Ovary (tissue), 9 donors: ENCODE results near the gene NOL3. TPM values are rescaled to one million over a fixed set of nuclear protein-coding genes. Genes with fewer than 3 reads are reported as not detected.

Source experiments
- DNase-seq, 5 donors: peaks; one replicate each; pipeline ENCODE4 v3.0.0-alpha.2; 2019 to 2020
- H3K27ac ChIP-seq, 2 donors: fragments of 200-600 bp; one replicate each; pipeline versions ENCODE4 v1.5.1 to v1.8.0; 2019 to 2022
- H3K27me3 ChIP-seq: fragments of 200-600 bp; one replicate; pipeline ENCODE4 v1.8.0; 2022
- H3K36me3 ChIP-seq: fragments of 200-600 bp; sonication (generic); one replicate; pipeline ENCODE4 v1.5.1; 2019
- H3K4me1 ChIP-seq: one replicate; pipeline ENCODE4 v1.8.1; 2013; ENCODE audit warnings: mild to moderate bottlenecking, moderate library complexity; ENCODE audit not compliant: insufficient read depth
- H3K4me3 ChIP-seq: fragments of 200-600 bp; sonication (generic); one replicate; pipeline ENCODE4 v1.5.1; 2017
- H3K9me3 ChIP-seq, 2 donors: fragments of 200-600 bp in 1 of 2; sonication (generic) in 1 of 2; one replicate each; pipeline versions ENCODE4 v1.5.1 to v1.8.1; 2013 to 2019; ENCODE audit warnings: mild to moderate bottlenecking in 1 of 2, moderate library complexity in 1 of 2
- CTCF ChIP-seq, 3 donors: fragments of 450-650 bp in 2 of 3; fragments of 200-600 bp in 1 of 3; IDR thresholded peaks; one replicate each; pipeline versions ENCODE4 v1.5.1 to v1.8.0; 2016 to 2022; ENCODE audit warnings: antibody characterized with exemption in 3 of 3, mild to moderate bottlenecking in 1 of 3
- EP300 ChIP-seq: sonication (generic); formaldehyde crosslinking; IDR thresholded peaks from one replicate; pipeline ENCODE4 v1.6.1; 2017; ENCODE audit warnings: antibody characterized with exemption
- POLR2A ChIP-seq: fragments of 450-650 bp; IDR thresholded peaks from one replicate; pipeline ENCODE4 v1.6.1; 2017; ENCODE audit warnings: antibody characterized with exemption, mild to moderate bottlenecking, moderate library complexity
- WGBS, 3 donors: extraction: QIAGEN DNeasy Blood & Tissue Kit in 1 of 3; methylation state at CpG; one replicate each; pipeline versions ENCODE4 v1.1.5 to v1.1.7; 2013 to 2017; 5-methylcytosine and 5-hydroxymethylcytosine counted together
- intact Hi-C, 4 donors: fragments of 100-400 bp; cut with DNase I; formaldehyde crosslinking; loops; one replicate each; pipeline versions ENCODE4 v1.11.0 to v1.15.1; 2022 to 2023
- polyA plus RNA-seq, 2 donors: library from polyadenylated mRNA; stranded (reverse); fragments of 200-250 nt in 1 of 2; fragments of 350-450 nt in 1 of 2; fragmentation: Illumina TruSeq in 1 of 2; extraction: RNeasy Lipid Tissue Mini Kit (QIAGEN cat#74804) in 1 of 2; gene quantifications; one replicate each; pipeline ENCODE4 v1.2.3, GENCODE V29; 2013 to 2014
- total RNA-seq, 7 donors: library from RNA; depleted of rRNA in 2 of 7; stranded (reverse); fragments of >200 nt in 2 of 7; fragmentation: NEBNext Ultra II Directional in 3 of 7; extraction: Animal tissue kit (Norgen Biotek cat#: 25700) in 3 of 7; gene quantifications; one replicate each; pipeline versions ENCODE4 v1.1.0 to v1.2.4, GENCODE V29; 2016 to 2023
- donor health status: DM: no; HTN: no; CAD: no; lungs with moderate emphysema.
- donor health status: DM: no; HTN: no; CAD: no.
- donor health status: Bipolar disorder and iron deficiency.
- donor health status: DM: yes; HTN: yes; CAD: no.
- donor health status: DM: no; HTN: no; CAD: no.
- donor health status: DM: yes; HTN: yes; CAD: no.

NOL3 gene
- total and polyA plus RNA-seq, 9 donors = 14.1 to 31.7 (median 21.4) TPM

GRCh38 chr16:67206129-67206837, 35.9 kb downstream of the NOL3 start:
- H3K27ac ChIP-seq = no peak overlapping the region
- DNase-seq = no peak
- intact Hi-C loops = no loop called here
- no peak for TF ChIP-seq EP300
- no peak for TF ChIP-seq CTCF (IDR thresholded peaks at IDR 0.05)
- no peak for TF ChIP-seq POLR2A
- WGBS, 3 donors = 93 to 95% (median 94%) methylated on average over 8 of the region's 8 CpGs
- H3K4me1 ChIP-seq = peaks cover 9% of the 10 kb centered on the region
- no peak overlapping the region for H3K4me3 ChIP-seq
- no peaks in the 10 kb centered on the region for H3K36me3 ChIP-seq
- no peaks in the 10 kb centered on the region for H3K27me3 ChIP-seq
- no peaks in the 10 kb centered on the region for H3K9me3 ChIP-seq

GRCh38 chr16:67206838-67207248, 36.5 kb downstream of the NOL3 start:
- H3K4me1 ChIP-seq = peaks cover 9% of the 10 kb centered on the region
- DNase-seq = no peak
- no peaks in the 10 kb centered on the region for H3K9me3 ChIP-seq
- WGBS, 3 donors = 87 to 93% (median 89%) methylated on average over 3 of the region's 3 CpGs
- no peak for TF ChIP-seq CTCF (IDR thresholded peaks at IDR 0.05)
- no peak for TF ChIP-seq EP300
- TF ChIP-seq POLR2A = no peak
- H3K4me3 ChIP-seq = no peak overlapping the region
- no peaks in the 10 kb centered on the region for H3K36me3 ChIP-seq
- intact Hi-C loops = no loop called here
- no peak overlapping the region for H3K27ac ChIP-seq
- H3K27me3 ChIP-seq = no peaks in the 10 kb centered on the region

GRCh38 chr16:67207249-67208091, 37.1 kb downstream of the NOL3 start:
- Histone ChIP-seq H3K36me3 (no peaks in the 10 kb centered on the region), H3K27me3 (no peaks in the 10 kb centered on the region), H3K4me1 (peaks cover 9% of the 10 kb centered on the region), H3K4me3 (no peak overlapping the region), H3K27ac (no peak overlapping the region), H3K9me3 (no peaks in the 10 kb centered on the region)
- no peak for TF ChIP-seq EP300
- DNase-seq = peak in 2 of 5 donors; percentile 57 to 76
- 21 to 44% (median 36%) methylated on average over 18 to 21 of the region's 21 CpGs for WGBS, 3 donors
- intact Hi-C loops = no loop called here

GRCh38 chr16:67208154-67208896, 38.0 kb downstream of the NOL3 start:
- no peaks in the 10 kb centered on the region for H3K9me3 ChIP-seq
- H3K36me3 ChIP-seq = no peaks in the 10 kb centered on the region
- WGBS, 3 donors = 70 to 81% (median 73%) methylated on average over 11 of the region's 11 CpGs
- no peak for DNase-seq
- TF ChIP-seq CTCF (IDR thresholded peaks at IDR 0.05) = no peak
- intact Hi-C loops = no loop called here
- peaks cover 9% of the 10 kb centered on the region for H3K4me1 ChIP-seq
- no peak overlapping the region for H3K4me3 ChIP-seq
- no peaks in the 10 kb centered on the region for H3K27me3 ChIP-seq
- no peak overlapping the region for H3K27ac ChIP-seq
